Measurements from ENCODE around the gene LCN2. TPM values are rescaled to one million over a fixed set of nuclear protein-coding genes. Genes with fewer than 3 reads are reported as not detected.

LCN2 gene
- total RNA-seq, 1 experiment from 2014 or later: 1.3 TPM

- Mint-ChIP-seq H3K27me3 (ENCODE audit: low read depth) (peaks cover 7% of the 10 kb centered on the region; the same call in 1 of the 2 replicates), H3K9me3 (no peaks in the 10 kb centered on the region), H3K27ac (no peak overlapping the region), H3K36me3 (no peaks in the 10 kb centered on the region), H3K4me3 (no peak overlapping the region), H3K4me1 (peaks cover 12% of the 10 kb centered on the region)
- ChIA-PET CTCF (no interaction called here), POLR2A (no interaction called here)
- no peak for DNase-seq (ENCODE audit: low spot score)
- ATAC-seq: no peak
- TF ChIP-seq, protein P1, sequence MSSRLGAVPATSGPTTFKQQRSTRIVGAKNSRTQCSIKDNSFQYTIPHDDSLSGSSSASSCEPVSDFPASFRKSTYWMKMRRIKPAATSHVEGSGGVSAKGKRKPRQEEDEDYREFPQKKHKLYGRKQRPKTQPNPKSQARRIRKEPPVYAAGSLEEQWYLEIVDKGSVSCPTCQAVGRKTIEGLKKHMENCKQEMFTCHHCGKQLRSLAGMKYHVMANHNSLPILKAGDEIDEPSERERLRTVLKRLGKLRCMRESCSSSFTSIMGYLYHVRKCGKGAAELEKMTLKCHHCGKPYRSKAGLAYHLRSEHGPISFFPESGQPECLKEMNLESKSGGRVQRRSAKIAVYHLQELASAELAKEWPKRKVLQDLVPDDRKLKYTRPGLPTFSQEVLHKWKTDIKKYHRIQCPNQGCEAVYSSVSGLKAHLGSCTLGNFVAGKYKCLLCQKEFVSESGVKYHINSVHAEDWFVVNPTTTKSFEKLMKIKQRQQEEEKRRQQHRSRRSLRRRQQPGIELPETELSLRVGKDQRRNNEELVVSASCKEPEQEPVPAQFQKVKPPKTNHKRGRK (CRISPR knock-in tag; IDR thresholded peaks at IDR 0.05; ENCODE audit: borderline replicate concordance): no peak
- TF ChIP-seq MXD4 (CRISPR knock-in tag; IDR thresholded peaks at IDR 0.05; ENCODE audit: borderline replicate concordance) (no peak), FOXP1 (CRISPR knock-in tag; IDR thresholded peaks at IDR 0.05; ENCODE audit: borderline replicate concordance) (no peak), ZBTB43 (CRISPR knock-in tag; IDR thresholded peaks at IDR 0.05) (no peak), CREM (CRISPR knock-in tag; IDR thresholded peaks at IDR 0.05) (no peak), TEAD1 (CRISPR knock-in tag; IDR thresholded peaks at IDR 0.05) (no peak), TCF7 (CRISPR knock-in tag; IDR thresholded peaks at IDR 0.05; ENCODE audit: low read depth) (no peak), PRRX2 (CRISPR knock-in tag; IDR thresholded peaks at IDR 0.05) (no peak), NFE2L1 (CRISPR knock-in tag; IDR thresholded peaks at IDR 0.05) (no peak), KAT7 (CRISPR knock-in tag; IDR thresholded peaks at IDR 0.05; ENCODE audit: borderline replicate concordance) (no peak), ZNF281 (CRISPR knock-in tag; IDR thresholded peaks at IDR 0.05) (no peak), JAZF1 (CRISPR knock-in tag; IDR thresholded peaks at IDR 0.05) (no peak), STAT6 (CRISPR knock-in tag; conservative IDR thresholded peaks at IDR 0.05; ENCODE audit: low read depth) (no peak), E2F1 (CRISPR knock-in tag; IDR thresholded peaks at IDR 0.05) (no peak), TEAD4 (CRISPR knock-in tag; IDR thresholded peaks at IDR 0.05) (no peak), IRF2 (CRISPR knock-in tag; IDR thresholded peaks at IDR 0.05; ENCODE audit: borderline replicate concordance, low read depth) (no peak), GTF2I (CRISPR knock-in tag; conservative IDR thresholded peaks at IDR 0.05) (no peak)
- TF ChIP-seq, protein P2, sequence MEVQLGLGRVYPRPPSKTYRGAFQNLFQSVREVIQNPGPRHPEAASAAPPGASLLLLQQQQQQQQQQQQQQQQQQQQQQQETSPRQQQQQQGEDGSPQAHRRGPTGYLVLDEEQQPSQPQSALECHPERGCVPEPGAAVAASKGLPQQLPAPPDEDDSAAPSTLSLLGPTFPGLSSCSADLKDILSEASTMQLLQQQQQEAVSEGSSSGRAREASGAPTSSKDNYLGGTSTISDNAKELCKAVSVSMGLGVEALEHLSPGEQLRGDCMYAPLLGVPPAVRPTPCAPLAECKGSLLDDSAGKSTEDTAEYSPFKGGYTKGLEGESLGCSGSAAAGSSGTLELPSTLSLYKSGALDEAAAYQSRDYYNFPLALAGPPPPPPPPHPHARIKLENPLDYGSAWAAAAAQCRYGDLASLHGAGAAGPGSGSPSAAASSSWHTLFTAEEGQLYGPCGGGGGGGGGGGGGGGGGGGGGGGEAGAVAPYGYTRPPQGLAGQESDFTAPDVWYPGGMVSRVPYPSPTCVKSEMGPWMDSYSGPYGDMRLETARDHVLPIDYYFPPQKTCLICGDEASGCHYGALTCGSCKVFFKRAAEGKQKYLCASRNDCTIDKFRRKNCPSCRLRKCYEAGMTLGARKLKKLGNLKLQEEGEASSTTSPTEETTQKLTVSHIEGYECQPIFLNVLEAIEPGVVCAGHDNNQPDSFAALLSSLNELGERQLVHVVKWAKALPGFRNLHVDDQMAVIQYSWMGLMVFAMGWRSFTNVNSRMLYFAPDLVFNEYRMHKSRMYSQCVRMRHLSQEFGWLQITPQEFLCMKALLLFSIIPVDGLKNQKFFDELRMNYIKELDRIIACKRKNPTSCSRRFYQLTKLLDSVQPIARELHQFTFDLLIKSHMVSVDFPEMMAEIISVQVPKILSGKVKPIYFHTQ (CRISPR knock-in tag; IDR thresholded peaks at IDR 0.05): no peak
- TF ChIP-seq, protein P3, sequence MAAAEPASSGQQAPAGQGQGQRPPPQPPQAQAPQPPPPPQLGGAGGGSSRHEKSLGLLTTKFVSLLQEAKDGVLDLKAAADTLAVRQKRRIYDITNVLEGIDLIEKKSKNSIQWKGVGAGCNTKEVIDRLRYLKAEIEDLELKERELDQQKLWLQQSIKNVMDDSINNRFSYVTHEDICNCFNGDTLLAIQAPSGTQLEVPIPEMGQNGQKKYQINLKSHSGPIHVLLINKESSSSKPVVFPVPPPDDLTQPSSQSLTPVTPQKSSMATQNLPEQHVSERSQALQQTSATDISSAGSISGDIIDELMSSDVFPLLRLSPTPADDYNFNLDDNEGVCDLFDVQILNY (CRISPR knock-in tag; IDR thresholded peaks at IDR 0.05): no peak
- TF ChIP-seq, protein P4, sequence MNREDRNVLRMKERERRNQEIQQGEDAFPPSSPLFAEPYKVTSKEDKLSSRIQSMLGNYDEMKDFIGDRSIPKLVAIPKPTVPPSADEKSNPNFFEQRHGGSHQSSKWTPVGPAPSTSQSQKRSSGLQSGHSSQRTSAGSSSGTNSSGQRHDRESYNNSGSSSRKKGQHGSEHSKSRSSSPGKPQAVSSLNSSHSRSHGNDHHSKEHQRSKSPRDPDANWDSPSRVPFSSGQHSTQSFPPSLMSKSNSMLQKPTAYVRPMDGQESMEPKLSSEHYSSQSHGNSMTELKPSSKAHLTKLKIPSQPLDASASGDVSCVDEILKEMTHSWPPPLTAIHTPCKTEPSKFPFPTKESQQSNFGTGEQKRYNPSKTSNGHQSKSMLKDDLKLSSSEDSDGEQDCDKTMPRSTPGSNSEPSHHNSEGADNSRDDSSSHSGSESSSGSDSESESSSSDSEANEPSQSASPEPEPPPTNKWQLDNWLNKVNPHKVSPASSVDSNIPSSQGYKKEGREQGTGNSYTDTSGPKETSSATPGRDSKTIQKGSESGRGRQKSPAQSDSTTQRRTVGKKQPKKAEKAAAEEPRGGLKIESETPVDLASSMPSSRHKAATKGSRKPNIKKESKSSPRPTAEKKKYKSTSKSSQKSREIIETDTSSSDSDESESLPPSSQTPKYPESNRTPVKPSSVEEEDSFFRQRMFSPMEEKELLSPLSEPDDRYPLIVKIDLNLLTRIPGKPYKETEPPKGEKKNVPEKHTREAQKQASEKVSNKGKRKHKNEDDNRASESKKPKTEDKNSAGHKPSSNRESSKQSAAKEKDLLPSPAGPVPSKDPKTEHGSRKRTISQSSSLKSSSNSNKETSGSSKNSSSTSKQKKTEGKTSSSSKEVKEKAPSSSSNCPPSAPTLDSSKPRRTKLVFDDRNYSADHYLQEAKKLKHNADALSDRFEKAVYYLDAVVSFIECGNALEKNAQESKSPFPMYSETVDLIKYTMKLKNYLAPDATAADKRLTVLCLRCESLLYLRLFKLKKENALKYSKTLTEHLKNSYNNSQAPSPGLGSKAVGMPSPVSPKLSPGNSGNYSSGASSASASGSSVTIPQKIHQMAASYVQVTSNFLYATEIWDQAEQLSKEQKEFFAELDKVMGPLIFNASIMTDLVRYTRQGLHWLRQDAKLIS (CRISPR knock-in tag; IDR thresholded peaks at IDR 0.05; ENCODE audit: borderline replicate concordance): no peak
Measured at GRCh38 chr9:128148509-128149000, 698 bp upstream of the LCN2 start.

Measured in WTC11 (cell line).